H1 (cell line): ENCODE measurements around the gene GSDME. TPM values are rescaled to one million over a fixed set of nuclear protein-coding genes. Genes with fewer than 3 reads are reported as not detected.

Experiments
- CTCF ChIA-PET: fragments of 300-600 bp; sonication (Branson Sonifier 250); formaldehyde crosslinking; loops from one replicate; lab custom pipeline; 2021; ENCODE audit not compliant: partially characterized antibody; lab: Charles Lee
- POLR2A ChIA-PET: fragments of 300-600 bp; sonication (Branson Sonifier 250); formaldehyde crosslinking; loops from one replicate; lab custom pipeline; 2021; ENCODE audit warnings: inconsistent platforms; ENCODE audit not compliant: partially characterized antibody; lab: Charles Lee
- DNase-seq, 2 experiments: peaks; one replicate each; pipeline versions ENCODE4 v3.0.0 to v3.0.0-alpha.2; 2010 to 2022; ENCODE audit warnings: low spot score in 2 of 2, low read depth in 1 of 2, mixed read lengths in 1 of 2
- FAIRE-seq: peaks from 2 replicates; lab custom pipeline; 2011; peaks lifted over from hg19 to GRCh38; lab: Jason Lieb, UNC
- H2AFZ ChIP-seq: 2 replicates; pipeline ENCODE4 v1.8.1; 2012; ENCODE audit warnings: low read length, inconsistent platforms
- H2AK5ac ChIP-seq: 2 replicates; pipeline ENCODE4 v1.6.1; 2013; ENCODE audit warnings: low read depth, low read length
- H2BK120ac ChIP-seq: replicated peaks from 2 replicates; pipeline ENCODE3; 2013; ENCODE audit warnings: low read depth, low read length, inconsistent platforms
- H2BK12ac ChIP-seq: 2 replicates; pipeline ENCODE4 v1.6.1; 2013; ENCODE audit warnings: low read depth, low read length
- H2BK15ac ChIP-seq: 2 replicates; pipeline ENCODE4 v1.6.1; 2013; ENCODE audit warnings: low read length
- H2BK20ac ChIP-seq: 2 replicates; pipeline ENCODE4 v1.6.1; 2013; ENCODE audit warnings: low read length
- H2BK5ac ChIP-seq: 2 replicates; pipeline ENCODE4 v1.6.1; 2013; ENCODE audit warnings: low read depth, low read length
- H3K14ac ChIP-seq: 2 replicates; pipeline ENCODE4 v1.6.1; 2013; ENCODE audit warnings: inconsistent platforms; ENCODE audit not compliant: insufficient read length
- H3K18ac ChIP-seq: 2 replicates; pipeline ENCODE4 v1.6.1; 2013; ENCODE audit warnings: low read length; ENCODE audit errors: extremely low read depth
- H3K23ac ChIP-seq: 2 replicates; pipeline ENCODE4 v1.6.1; 2013; ENCODE audit warnings: inconsistent platforms; ENCODE audit not compliant: insufficient read length
- H3K23me2 ChIP-seq: 2 replicates; pipeline ENCODE4 v1.6.1; 2013; ENCODE audit warnings: low read depth, low read length
- H3K27ac ChIP-seq: 2 replicates; pipeline ENCODE4 v1.6.1; 2011; ENCODE audit warnings: low read depth, low read length, inconsistent platforms
- H3K27me3 ChIP-seq, 4 experiments: replicated peaks in 1 of 4; 1 replicate in 1 of 4; 2 replicates in 3 of 4; pipeline versions ENCODE4 v1.6.1 to v1.8.1; 2011 to 2013; ENCODE audit warnings: low read length in 3 of 4, mild to moderate bottlenecking in 3 of 4, inconsistent platforms in 2 of 4, mixed read lengths in 2 of 4, moderate library complexity in 1 of 4; ENCODE audit not compliant: control insufficient read depth in 3 of 4, insufficient read depth in 3 of 4; ENCODE audit errors: extremely low read depth in 1 of 4
- H3K36me3 ChIP-seq, 4 experiments: 2 replicates each; pipeline versions ENCODE4 v1.6.1 to v1.8.1; 2011 to 2013; ENCODE audit warnings: mild to moderate bottlenecking in 4 of 4, low read length in 3 of 4, moderate library complexity in 2 of 4, control low read depth in 1 of 4, inconsistent platforms in 1 of 4; ENCODE audit not compliant: insufficient read depth in 4 of 4, control insufficient read depth in 2 of 4
- H3K4ac ChIP-seq: replicated peaks from 2 replicates; pipeline ENCODE3; 2013; ENCODE audit warnings: low read length, low read depth, mixed read lengths, inconsistent platforms; ENCODE audit not compliant: insufficient read length
- H3K4me1 ChIP-seq, 4 experiments: replicated peaks in 1 of 4; 1 replicate in 1 of 4; 2 replicates in 3 of 4; pipeline versions ENCODE4 v1.6.1 to v1.8.1; 2011 to 2013; ENCODE audit warnings: low read length in 3 of 4, inconsistent platforms in 2 of 4, mixed read lengths in 1 of 4; ENCODE audit not compliant: insufficient read depth in 4 of 4, control insufficient read depth in 3 of 4
- H3K4me2 ChIP-seq, 2 experiments: 2 replicates each; pipeline versions ENCODE4 v1.6.1 to v1.8.1; 2011 to 2013; ENCODE audit warnings: low read depth in 2 of 2, low read length in 2 of 2, control low read depth in 1 of 2, inconsistent platforms in 1 of 2, mild to moderate bottlenecking in 1 of 2; ENCODE audit not compliant: insufficient read depth in 1 of 2
- H3K4me3 ChIP-seq, 4 experiments: fragments of 200-600, 300-600 bp in 1 of 4; sonication (generic), shearing (Covaris generic), sonication (Bioruptor Twin) in 1 of 4; 2 replicates each; pipeline versions ENCODE4 v1.5.1 to v1.8.1; 2011 to 2016; ENCODE audit warnings: low read length in 4 of 4, low read depth in 3 of 4, control low read depth in 2 of 4, inconsistent platforms in 2 of 4, mild to moderate bottlenecking in 2 of 4, mixed read lengths in 1 of 4, moderate library complexity in 1 of 4; ENCODE audit not compliant: insufficient read depth in 2 of 4; ENCODE audit errors: extremely low read depth in 1 of 4
- H3K56ac ChIP-seq: replicated peaks from 2 replicates; pipeline ENCODE3; 2013; ENCODE audit warnings: low read depth, mild to moderate bottlenecking, mixed read lengths, low read length, inconsistent platforms; ENCODE audit not compliant: insufficient read length
- H3K79me1 ChIP-seq: 2 replicates; pipeline ENCODE4 v1.6.1; 2013; ENCODE audit warnings: low read depth, low read length, control low read depth
- H3K79me2 ChIP-seq, 2 experiments: 2 replicates each; pipeline versions ENCODE4 v1.6.1 to v1.8.1; 2012 to 2013; ENCODE audit warnings: low read length in 2 of 2, mild to moderate bottlenecking in 2 of 2, inconsistent platforms in 1 of 2; ENCODE audit not compliant: insufficient read depth in 2 of 2, control insufficient read depth in 1 of 2
- H3K9ac ChIP-seq, 4 experiments: replicated peaks in 1 of 4; 1 replicate in 1 of 4; 2 replicates in 3 of 4; pipeline versions ENCODE4 v1.6.1 to v1.8.1; 2011 to 2013; ENCODE audit warnings: low read depth in 3 of 4, low read length in 3 of 4, control low read depth in 2 of 4, mild to moderate bottlenecking in 2 of 4, moderate library complexity in 2 of 4, inconsistent platforms in 1 of 4; ENCODE audit errors: extremely low read depth in 1 of 4
- H3K9me3 ChIP-seq, 2 experiments: 2 replicates each; pipeline versions ENCODE4 v1.6.1 to v1.8.1; 2012 to 2013; ENCODE audit warnings: mild to moderate bottlenecking in 2 of 2, moderate library complexity in 2 of 2, control low read depth in 1 of 2, inconsistent platforms in 1 of 2, low read depth in 1 of 2, low read length in 1 of 2, mixed read lengths in 1 of 2; ENCODE audit not compliant: insufficient read depth in 2 of 2
- H4K20me1 ChIP-seq, 2 experiments: replicated peaks in 1 of 2; 2 replicates each; pipeline versions ENCODE3 to v1.8.1; 2011 to 2013; ENCODE audit warnings: inconsistent platforms in 2 of 2, low read length in 2 of 2, mild to moderate bottlenecking in 1 of 2; ENCODE audit not compliant: insufficient read depth in 2 of 2, control insufficient read depth in 1 of 2
- H4K5ac ChIP-seq: 2 replicates; pipeline ENCODE4 v1.6.1; 2013; ENCODE audit warnings: low read length, low read depth, mixed read lengths, inconsistent platforms; ENCODE audit not compliant: insufficient read length
- H4K8ac ChIP-seq: 2 replicates; pipeline ENCODE4 v1.8.0; 2013; ENCODE audit warnings: mild to moderate bottlenecking, moderate library complexity, low read length, inconsistent platforms; ENCODE audit not compliant: insufficient read depth; ENCODE audit errors: extremely low read depth
- H4K91ac ChIP-seq: replicated peaks from 2 replicates; pipeline ENCODE3; 2013; ENCODE audit warnings: low read length, mixed read lengths, inconsistent platforms; ENCODE audit not compliant: insufficient read length
- ATF2 ChIP-seq: IDR thresholded peaks from 2 replicates; pipeline ENCODE4 v1.6.1; 2012; ENCODE audit warnings: low read length, inconsistent platforms
- EP300 ChIP-seq, 2 experiments: IDR thresholded peaks; 1 replicate in 1 of 2; 2 replicates in 1 of 2; pipeline ENCODE4 v1.6.1; 2011 to 2012; ENCODE audit warnings: low read depth in 2 of 2, low read length in 2 of 2, mild to moderate bottlenecking in 2 of 2, borderline replicate concordance in 1 of 2, inconsistent platforms in 1 of 2, moderate library complexity in 1 of 2
- GTF2F1 ChIP-seq: IDR thresholded peaks from 2 replicates; pipeline ENCODE4 v1.6.1; 2012; ENCODE audit warnings: low read depth, low read length, improper control_type of control experiment, borderline replicate concordance
- MAX ChIP-seq: IDR thresholded peaks from 2 replicates; pipeline ENCODE4 v1.6.1; 2012; ENCODE audit warnings: inconsistent platforms
- PHF8 ChIP-seq: fragments of 200-600 bp; sonication (generic); conservative IDR thresholded peaks from 2 replicates; pipeline ENCODE4 v1.7.1; 2012; ENCODE audit warnings: low read depth, mild to moderate bottlenecking, inconsistent platforms, low read length, moderate library complexity
- SIN3A ChIP-seq, 2 experiments: IDR thresholded peaks in 1 of 2; conservative IDR thresholded peaks in 1 of 2; 2 replicates each; pipeline ENCODE4 v1.6.1; 2011 to 2012; ENCODE audit warnings: low read length in 2 of 2, improper control_type of control experiment in 1 of 2, low read depth in 1 of 2, mild to moderate bottlenecking in 1 of 2
- SIRT6 ChIP-seq: IDR thresholded peaks from one replicate; pipeline ENCODE4 v1.7.1; 2012; ENCODE audit warnings: low read length, inconsistent platforms
- TBP ChIP-seq: IDR thresholded peaks from 2 replicates; pipeline ENCODE4 v1.6.1; 2011; ENCODE audit warnings: low read depth, low read length, improper control_type of control experiment
- TEAD4 ChIP-seq: IDR thresholded peaks from 2 replicates; pipeline ENCODE4 v1.6.1; 2012; ENCODE audit warnings: low read depth, low read length, inconsistent platforms, mixed read lengths
- WGBS, 2 experiments: shearing (Covaris generic) in 1 of 2; methylation state at CpG; one replicate each; pipeline versions ENCODE4 v1.1.6 to v1.1.7; 2013 to 2015; ENCODE audit warnings: low lambda C conversion rate in 2 of 2, mixed read lengths in 2 of 2, inconsistent platforms in 1 of 2, low coverage in 1 of 2, missing lambda C conversion rate in 1 of 2; ENCODE audit not compliant: insufficient replicate concordance in 2 of 2, insufficient coverage in 1 of 2, insufficient read length in 1 of 2; ENCODE audit errors: extremely low coverage in 1 of 2, missing lambda C conversion rate in 1 of 2; 5-methylcytosine and 5-hydroxymethylcytosine counted together
- polyA plus RNA-seq, 7 experiments: library from polyadenylated mRNA; depleted of rRNA in 3 of 7; stranded (reverse) in 5 of 7; unstranded in 2 of 7; fragments of >200 nt in 5 of 7; fragments of 200-250 nt in 2 of 7; gene quantifications; 1 replicate in 5 of 7; 2 replicates in 1 of 7; 4 replicates in 1 of 7; pipeline versions ENCODE4 v1.2.1 to v1.2.3, GENCODE V29; 2011 to 2013; ENCODE audit warnings: missing spikeins in 2 of 7, mixed read lengths in 2 of 7
- total RNA-seq: library from RNA; stranded (reverse); fragmentation: NEBNext Ultra II Directional; extraction: Animal tissue kit (Norgen Biotek cat#: 25700); gene quantifications from 2 replicates; pipeline ENCODE4 v1.2.1, GENCODE V29; 2021
- TF ChIP-seq, protein P1 (sequence below): IDR thresholded peaks from 2 replicates; pipeline ENCODE4 v1.6.1; 2011; ENCODE audit warnings: low read length, improper control_type of control experiment

GSDME gene
- total and polyA plus RNA-seq, 2 of the 8 experiments (the other 6 are each of a cell fraction or from before 2014, with no cell fraction given): 5.4 to 7.6 TPM

DNA sequence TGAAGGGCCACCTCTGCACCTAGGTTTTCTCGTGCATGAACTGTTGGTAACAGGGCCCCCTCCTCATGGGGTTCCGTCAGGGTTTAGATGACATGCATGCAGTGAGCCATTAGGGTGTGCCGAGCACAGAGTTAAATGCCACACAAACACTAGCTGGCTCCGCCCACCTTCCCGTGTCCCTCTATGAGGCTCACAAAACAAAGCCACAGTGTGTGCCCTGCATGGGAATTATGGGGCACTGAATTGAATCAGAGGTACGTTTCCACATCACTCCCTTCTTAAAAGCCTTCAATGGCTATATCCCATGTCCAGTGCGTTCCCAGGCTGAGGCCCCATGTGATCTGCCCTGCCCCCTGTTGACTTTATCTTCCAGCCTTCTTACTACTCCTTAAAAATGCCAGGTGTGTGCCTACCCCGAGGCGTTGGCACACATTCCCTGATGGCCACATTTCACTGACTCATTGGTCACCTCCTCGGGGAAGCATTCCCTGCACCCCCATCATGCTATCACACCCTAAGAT, 35.7 kb downstream of the GSDME start:
- Histone ChIP-seq H3K23me2 (no peaks in the 10 kb centered on the region), H3K79me2 (no peaks in the 10 kb centered on the region), H3K9ac (no peak overlapping the region), H3K9me3 (no peaks in the 10 kb centered on the region), H4K8ac (no peak overlapping the region), H2BK12ac (no peak overlapping the region), H3K4me2 (no peak overlapping the region), H3K14ac (no peak overlapping the region), H2BK5ac (0 out of 2 replicates have a peak overlapping the region, but pooled peaks have one; percentile 22), H3K4me3 (no peak overlapping the region), H4K20me1 (no peaks in the 10 kb centered on the region), H3K18ac (no peak overlapping the region), H3K36me3 (no peaks in the 10 kb centered on the region), H3K23ac (no peak overlapping the region)
- DNase-seq: peak in 1 of 2 experiments; percentile 45
- POLR2A ChIA-PET: interaction anchor here (1.0 kb wide), 1 partner anchor 31 kb away, joined by 3 read pairs; no protein-coding TSS in a partner anchor
- no peak for FAIRE-seq
- 85% methylated on average over 10 of the region's 10 CpGs; no CpG with 5 or more reads in 1 of the 2 experiments for WGBS, 2 experiments
- TF ChIP-seq ATF2 (no peak), TEAD4 (no peak), GTF2F1 (no peak), PHF8 (no peak), SIRT6 (no peak), TBP (no peak), EP300 (IDR thresholded peaks at IDR 0.05; ENCODE audit: borderline replicate concordance in 1 of 2, low read depth in 2 of 2, low read length in 2 of 2) (no peak), MAX (no peak), SIN3A (conservative IDR thresholded peaks at IDR 0.05 in 1 of 2, IDR thresholded peaks at IDR 0.05 in 1 of 2; ENCODE audit: low read depth in 1 of 2, low read length in 2 of 2) (no peak)
- TF ChIP-seq, protein P1, sequence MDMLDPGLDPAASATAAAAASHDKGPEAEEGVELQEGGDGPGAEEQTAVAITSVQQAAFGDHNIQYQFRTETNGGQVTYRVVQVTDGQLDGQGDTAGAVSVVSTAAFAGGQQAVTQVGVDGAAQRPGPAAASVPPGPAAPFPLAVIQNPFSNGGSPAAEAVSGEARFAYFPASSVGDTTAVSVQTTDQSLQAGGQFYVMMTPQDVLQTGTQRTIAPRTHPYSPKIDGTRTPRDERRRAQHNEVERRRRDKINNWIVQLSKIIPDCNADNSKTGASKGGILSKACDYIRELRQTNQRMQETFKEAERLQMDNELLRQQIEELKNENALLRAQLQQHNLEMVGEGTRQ: no peak
- TF ChIP-seq, all 59 proteins: peak for 0
- Histone ChIP-seq H2BK15ac (no peak overlapping the region), H3K4ac (no peak overlapping the region), H4K5ac (no peak overlapping the region), H3K4me1 (peaks cover 7 to 21% (median 13%) of the 10 kb centered on the region in 4 experiments), H2AFZ (no peak overlapping the region), H4K91ac (no peak overlapping the region), H3K79me1 (no peaks in the 10 kb centered on the region), H2BK120ac (no peak overlapping the region), H2BK20ac (no peak overlapping the region), H3K56ac (no peak overlapping the region), H2AK5ac (no peak overlapping the region), H3K27me3 (no peaks in the 10 kb centered on the region), H3K27ac (no peak overlapping the region)
- CTCF ChIA-PET: interaction anchor here (0.7 to 2.8 kb wide), 14 partner anchors 10 to 413 kb away, joined by 3 to 19 read pairs (median 6); no protein-coding TSS in a partner anchor
